Body of pancreas (tissue), 4 donors: ENCODE data around the gene LFNG.

Experiments
- CTCF ChIP-seq, 7 experiments: fragments of 450-650 bp in 4 of 7; fragments of 200-600 bp in 3 of 7; sonication (generic) in 3 of 7; IDR thresholded peaks; one replicate each; pipeline ENCODE4 v1.5.1; 2016 to 2019; ENCODE audit warnings: antibody characterized with exemption in 7 of 7
- POLR2A ChIP-seq, 3 donors: fragments of 450-650 bp; IDR thresholded peaks; one replicate each; pipeline ENCODE4 v1.6.1; 2016; ENCODE audit warnings: antibody characterized with exemption in 3 of 3, mild to moderate bottlenecking in 2 of 3

GRCh38 chr7:2471022-2471329 is 48.6 kb upstream of the LFNG start:
- TF ChIP-seq POLR2A (IDR thresholded peaks at IDR 0.05) (no peak), CTCF (IDR thresholded peaks at IDR 0.05) (no peak)
